H9 (cell line): ENCODE data around the gene CHCHD3. TPM values are rescaled to one million over a fixed set of nuclear protein-coding genes. Genes with fewer than 3 reads are reported as not detected.

ENCODE experiments used
- DNase-seq: peaks from one replicate; pipeline ENCODE4 v3.0.0-alpha.2; 2017
- H2AFZ ChIP-seq: one replicate; pipeline ENCODE4 v1.6.1; 2013; ENCODE audit warnings: mild to moderate bottlenecking, low read length, control low read depth, moderate library complexity
- H2AK5ac ChIP-seq: 2 replicates; pipeline ENCODE4 v1.6.1; 2013; ENCODE audit warnings: low read length, control low read depth, mixed read lengths; ENCODE audit not compliant: insufficient read length
- H2BK120ac ChIP-seq: one replicate; pipeline ENCODE4 v1.6.1; 2013; ENCODE audit warnings: low read depth, mild to moderate bottlenecking, low read length, control low read depth, inconsistent platforms; ENCODE audit not compliant: poor library complexity, severe bottlenecking
- H2BK12ac ChIP-seq: 2 replicates; pipeline ENCODE4 v1.6.1; 2013; ENCODE audit warnings: low read length, control low read depth, mixed read lengths, low read depth; ENCODE audit not compliant: insufficient read length
- H2BK15ac ChIP-seq: 2 replicates; pipeline ENCODE4 v1.6.1; 2013; ENCODE audit warnings: low read depth, low read length, control low read depth
- H2BK20ac ChIP-seq: one replicate; pipeline ENCODE4 v1.6.1; 2013; ENCODE audit warnings: low read depth, mild to moderate bottlenecking, low read length, control low read depth, inconsistent platforms; ENCODE audit not compliant: poor library complexity, severe bottlenecking
- H2BK5ac ChIP-seq: 2 replicates; pipeline ENCODE4 v1.6.1; 2013; ENCODE audit warnings: low read length, control low read depth, mixed read lengths; ENCODE audit not compliant: insufficient read length
- H3K14ac ChIP-seq: 2 replicates; pipeline ENCODE4 v1.6.1; 2013; ENCODE audit warnings: low read length, control low read depth; ENCODE audit not compliant: insufficient read depth
- H3K18ac ChIP-seq: 2 replicates; pipeline ENCODE4 v1.6.1; 2013; ENCODE audit warnings: low read depth, mild to moderate bottlenecking, mixed read lengths, low read length, control low read depth; ENCODE audit not compliant: insufficient read length
- H3K23ac ChIP-seq: 2 replicates; pipeline ENCODE4 v1.6.1; 2013; ENCODE audit warnings: low read length, control low read depth, mixed read lengths, low read depth; ENCODE audit not compliant: insufficient read length
- H3K23me2 ChIP-seq: 2 replicates; pipeline ENCODE4 v1.6.1; 2013; ENCODE audit warnings: low read depth, mild to moderate bottlenecking, mixed read lengths, low read length, control low read depth; ENCODE audit not compliant: insufficient read length, poor library complexity, severe bottlenecking
- H3K27ac ChIP-seq: 2 replicates; pipeline ENCODE4 v1.5.1; 2013; ENCODE audit warnings: low read length, control low read depth, mixed read lengths, low read depth; ENCODE audit not compliant: insufficient read length
- H3K27me3 ChIP-seq: 2 replicates; pipeline ENCODE4 v1.6.1; 2013; ENCODE audit warnings: low read length, control low read depth, inconsistent platforms; ENCODE audit not compliant: insufficient read depth
- H3K4ac ChIP-seq: 2 replicates; pipeline ENCODE4 v1.6.1; 2013; ENCODE audit warnings: low read depth, mild to moderate bottlenecking, control low read depth, inconsistent platforms, low read length, moderate library complexity
- H3K4me1 ChIP-seq: 2 replicates; pipeline ENCODE4 v1.6.1; 2013; ENCODE audit warnings: low read length, control low read depth, inconsistent platforms; ENCODE audit not compliant: insufficient read depth
- H3K4me2 ChIP-seq: 2 replicates; pipeline ENCODE4 v1.6.1; 2013; ENCODE audit warnings: low read length, control low read depth, mixed read lengths; ENCODE audit not compliant: insufficient read length, insufficient read depth
- H3K56ac ChIP-seq: 2 replicates; pipeline ENCODE4 v1.6.1; 2013; ENCODE audit warnings: low read depth, mild to moderate bottlenecking, mixed read lengths, low read length, control low read depth; ENCODE audit not compliant: insufficient read length
- H3K79me1 ChIP-seq: 2 replicates; pipeline ENCODE4 v1.6.1; 2013; ENCODE audit warnings: low read depth, mild to moderate bottlenecking, moderate library complexity, low read length, control low read depth, inconsistent platforms; ENCODE audit not compliant: insufficient read depth, poor library complexity, severe bottlenecking
- H3K79me2 ChIP-seq: 2 replicates; pipeline ENCODE4 v1.6.1; 2013; ENCODE audit warnings: low read length, control low read depth, inconsistent platforms; ENCODE audit not compliant: insufficient read depth
- H3K9ac ChIP-seq: 2 replicates; pipeline ENCODE4 v1.6.1; 2013; ENCODE audit warnings: low read length, control low read depth, mixed read lengths; ENCODE audit not compliant: insufficient read length; ENCODE audit errors: extremely low read depth
- H3K9me3 ChIP-seq: one replicate; pipeline ENCODE4 v1.6.1; 2013; ENCODE audit warnings: low read depth, low read length, inconsistent platforms; ENCODE audit not compliant: control insufficient read depth
- H3T11ph ChIP-seq: one replicate; pipeline ENCODE4 v1.6.1; 2013; ENCODE audit warnings: mild to moderate bottlenecking, low read length, control low read depth, inconsistent platforms
- H4K20me1 ChIP-seq: one replicate; pipeline ENCODE4 v1.6.1; 2013; ENCODE audit not compliant: control insufficient read depth, insufficient read length, insufficient read depth
- H4K5ac ChIP-seq: 2 replicates; pipeline ENCODE4 v1.6.1; 2013; ENCODE audit warnings: low read depth, mild to moderate bottlenecking, mixed read lengths, low read length, control low read depth; ENCODE audit not compliant: insufficient read length
- H4K8ac ChIP-seq: replicated peaks from 2 replicates; pipeline ENCODE4 v1.6.1; 2013; ENCODE audit warnings: low read length, control low read depth, mixed read lengths, low read depth; ENCODE audit not compliant: insufficient read length
- H4K91ac ChIP-seq: 2 replicates; pipeline ENCODE4 v1.6.1; 2013; ENCODE audit warnings: low read depth, mild to moderate bottlenecking, moderate library complexity, mixed read lengths, low read length, control low read depth; ENCODE audit not compliant: insufficient read length
- H3K27ac Mint-ChIP-seq, 3 experiments: 2 replicates in 2 of 3; 3 replicates in 1 of 3; pipeline ENCODE4 v1.8.0; 2020 to 2021; ENCODE audit warnings: mixed read lengths in 3 of 3, mild to moderate bottlenecking in 1 of 3, moderate library complexity in 1 of 3
- H3K27me3 Mint-ChIP-seq: 2 replicates; pipeline ENCODE4 v1.8.0; 2021; ENCODE audit warnings: low read depth, mild to moderate bottlenecking, moderate library complexity, mixed read lengths
- H3K36me3 Mint-ChIP-seq, 3 experiments: 2 replicates in 2 of 3; 3 replicates in 1 of 3; pipeline ENCODE4 v1.8.0; 2020 to 2021; ENCODE audit warnings: low read depth in 3 of 3, mixed read lengths in 3 of 3; ENCODE audit not compliant: insufficient read depth in 1 of 3
- H3K4me1 Mint-ChIP-seq, 2 experiments: 2 replicates each; pipeline ENCODE4 v1.8.0; 2020; ENCODE audit warnings: mixed read lengths in 2 of 2
- H3K4me3 Mint-ChIP-seq, 2 experiments: 2 replicates in 1 of 2; 3 replicates in 1 of 2; pipeline ENCODE4 v1.8.0; 2020 to 2021; ENCODE audit warnings: mild to moderate bottlenecking in 2 of 2, mixed read lengths in 2 of 2, moderate library complexity in 1 of 2
- H3K9me3 Mint-ChIP-seq, 2 experiments: 2 replicates in 1 of 2; 3 replicates in 1 of 2; pipeline ENCODE4 v1.8.0; 2020; ENCODE audit warnings: mild to moderate bottlenecking in 2 of 2, mixed read lengths in 2 of 2, moderate library complexity in 1 of 2
- CTCF ChIP-seq: fragments of 200-600 bp; sonication (generic); conservative IDR thresholded peaks from 3 replicates; pipeline ENCODE4 v1.8.0; 2021; ENCODE audit warnings: antibody characterized with exemption, mild to moderate bottlenecking
- WGBS: extraction: QIAGEN DNeasy Blood & Tissue Kit; methylation state at CpG from one replicate; pipeline ENCODE4 v1.1.7; 2013; ENCODE audit warnings: missing lambda C conversion rate, low lambda C conversion rate, mixed read lengths; ENCODE audit not compliant: insufficient read length; ENCODE audit errors: extremely low coverage; 5-methylcytosine and 5-hydroxymethylcytosine counted together
- total RNA-seq: library from RNA; stranded (reverse); gene quantifications from 2 replicates; pipeline ENCODE4 v1.2.1, GENCODE V29; 2021

Gene CHCHD3
- total RNA-seq, 1 experiment from 2014 or later, result 104 TPM

DNA sequence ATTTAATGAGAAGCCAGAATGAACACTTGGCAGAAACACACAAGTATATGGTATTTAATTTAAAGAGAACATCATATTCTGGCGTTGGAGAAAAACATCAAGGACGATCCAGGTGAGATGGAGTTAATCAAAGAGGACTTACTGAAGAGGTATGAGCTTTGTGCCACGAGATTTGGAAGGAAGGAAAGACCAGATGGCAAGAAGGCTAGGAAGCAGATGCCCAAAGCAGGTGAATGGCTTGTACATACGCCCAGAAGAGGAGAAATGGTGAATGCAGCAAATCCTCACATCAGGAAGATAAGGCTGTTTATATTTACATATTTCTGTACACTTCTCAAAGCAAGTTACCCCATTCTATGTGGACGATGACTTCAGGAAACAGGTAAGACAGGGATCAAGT, 341.7 kb downstream of the CHCHD3 start:
- Histone ChIP-seq H2BK20ac (no peak overlapping the region), H2AFZ (no peak overlapping the region), H3K4ac (no peak overlapping the region), H3K27ac (no peak overlapping the region), H3K79me2 (no peaks in the 10 kb centered on the region), H4K91ac (no peak overlapping the region), H4K8ac (no peak overlapping the region), H3K14ac (no peak overlapping the region), H2AK5ac (no peak overlapping the region), H3K9ac (no peak overlapping the region), H3K18ac (no peak overlapping the region), H2BK15ac (no peak overlapping the region), H3T11ph (no peak overlapping the region), H3K9me3 (no peaks in the 10 kb centered on the region), H4K5ac (no peak overlapping the region), H3K27me3 (no peaks in the 10 kb centered on the region), H3K56ac (no peak overlapping the region), H4K20me1 (no peaks in the 10 kb centered on the region), H3K23ac (no peak overlapping the region), H2BK5ac (no peak overlapping the region), H2BK120ac (no peak overlapping the region), H3K79me1 (no peaks in the 10 kb centered on the region), H3K4me2 (no peak overlapping the region), H3K23me2 (no peaks in the 10 kb centered on the region), H2BK12ac (no peak overlapping the region), H3K4me1 (no peaks in the 10 kb centered on the region)
- WGBS, result no CpG with 5 or more reads among the region's 5 CpGs
- Mint-ChIP-seq H3K4me1 (no peaks in the 10 kb centered on the region), H3K9me3 (peaks cover 13 to 14% of the 10 kb centered on the region in 2 experiments), H3K4me3 (no peak overlapping the region), H3K36me3 (peaks cover 6 to 10% (median 8%) of the 10 kb centered on the region in 3 experiments; a peak in 5 of 7 replicates), H3K27ac (no peak overlapping the region), H3K27me3 (peaks cover 16% of the 10 kb centered on the region)
- DNase-seq, result no peak
- TF ChIP-seq CTCF, result no peak
